ENCODE measurements around the gene EXD3. TPM values are rescaled to one million over a fixed set of nuclear protein-coding genes. Genes with fewer than 3 reads are reported as not detected.
"Not testable (repeated sequence)": the region's sequence is repeated elsewhere in the genome, so short reads cannot be mapped to it uniquely, and the experiment has no call there.

Gene EXD3
- total and polyA plus RNA-seq, 2 donors (not counting 1 experiment from before 2014, with no cell fraction given): 2.6 to 13.0 TPM

GRCh38 chr9:137387891-137388560 lies 34.9 kb downstream of the EXD3 start:
- no peak overlapping the region for H3K4me3 ChIP-seq (replicated peaks in 1 of 4; ENCODE audit: control extremely low read depth in 1 of 4, insufficient read depth in 1 of 4, low read depth in 3 of 4, low read length in 4 of 4)
- no peak for TF ChIP-seq EZH2 (IDR thresholded peaks at IDR 0.05; ENCODE audit: low read length, missing control alignments)
- no peak for TF ChIP-seq CTCF (conservative IDR thresholded peaks at IDR 0.05 in 1 of 2, IDR thresholded peaks at IDR 0.05 in 1 of 2; ENCODE audit: low read depth in 1 of 2, low read length in 2 of 2)
- H3K79me2 ChIP-seq (ENCODE audit: control insufficient read depth, insufficient read depth, low read length): no peaks in the 10 kb centered on the region
- no peaks in the 10 kb centered on the region for H3K4me1 ChIP-seq (ENCODE audit: control insufficient read depth, extremely low read depth, insufficient read depth, low read length)
- no peaks in the 10 kb centered on the region for H3K27me3 ChIP-seq (ENCODE audit: control insufficient read depth, insufficient read depth, low read length)
- no peak overlapping the region for H3K27ac ChIP-seq (ENCODE audit: insufficient read depth, low read length)
- H3K4me2 ChIP-seq (ENCODE audit: extremely low read depth, insufficient read depth, low read length): no peak overlapping the region
- no peak overlapping the region for H3K9ac ChIP-seq (ENCODE audit: insufficient read depth, low read length)
- H2AFZ ChIP-seq (ENCODE audit: low read length): no peak overlapping the region
- no peaks in the 10 kb centered on the region for H4K20me1 ChIP-seq (ENCODE audit: control insufficient read depth, extremely low read depth, insufficient read depth, low read length)
- no peaks in the 10 kb centered on the region for H3K9me3 ChIP-seq (ENCODE audit: control insufficient read depth, insufficient read depth, low read depth, low read length)
- H3K36me3 ChIP-seq (ENCODE audit: control insufficient read depth, insufficient read depth, low read length): no peaks in the 10 kb centered on the region
- no peak for DNase-seq (ENCODE audit: low read depth in 2 of 2)

GRCh38 chr9:137387114-137387890 lies 35.7 kb downstream of the EXD3 start:
- no peaks in the 10 kb centered on the region for H4K20me1 ChIP-seq (ENCODE audit: control insufficient read depth, extremely low read depth, insufficient read depth, low read length)
- no peak for TF ChIP-seq EZH2 (IDR thresholded peaks at IDR 0.05; ENCODE audit: low read length, missing control alignments)
- TF ChIP-seq CTCF (conservative IDR thresholded peaks at IDR 0.05 in 1 of 2, IDR thresholded peaks at IDR 0.05 in 1 of 2; ENCODE audit: low read depth in 1 of 2, low read length in 2 of 2): no peak
- no peak overlapping the region for H3K9ac ChIP-seq (ENCODE audit: insufficient read depth, low read length)
- no peak for DNase-seq (ENCODE audit: low read depth in 2 of 2)
- no peaks in the 10 kb centered on the region for H3K9me3 ChIP-seq (ENCODE audit: control insufficient read depth, insufficient read depth, low read depth, low read length)
- no peak overlapping the region for H3K4me2 ChIP-seq (ENCODE audit: extremely low read depth, insufficient read depth, low read length)
- no peak overlapping the region for H2AFZ ChIP-seq (ENCODE audit: low read length)
- no peaks in the 10 kb centered on the region for H3K79me2 ChIP-seq (ENCODE audit: control insufficient read depth, insufficient read depth, low read length)
- no peaks in the 10 kb centered on the region for H3K27me3 ChIP-seq (ENCODE audit: control insufficient read depth, insufficient read depth, low read length)
- H3K27ac ChIP-seq (ENCODE audit: insufficient read depth, low read length): no peak overlapping the region
- no peaks in the 10 kb centered on the region for H3K36me3 ChIP-seq (ENCODE audit: control insufficient read depth, insufficient read depth, low read length)
- H3K4me3 ChIP-seq (replicated peaks in 1 of 4; ENCODE audit: control extremely low read depth in 1 of 4, insufficient read depth in 1 of 4, low read depth in 3 of 4, low read length in 4 of 4): no peak overlapping the region
- no peaks in the 10 kb centered on the region for H3K4me1 ChIP-seq (ENCODE audit: control insufficient read depth, extremely low read depth, insufficient read depth, low read length)

- not testable (repeated sequence) for H3K27ac ChIP-seq (ENCODE audit: insufficient read depth, low read length); H3K4me3 ChIP-seq (replicated peaks in 1 of 4; ENCODE audit: control extremely low read depth in 1 of 4, insufficient read depth in 1 of 4, low read depth in 3 of 4, low read length in 4 of 4); H3K4me2 ChIP-seq (ENCODE audit: extremely low read depth, insufficient read depth, low read length); H2AFZ ChIP-seq (ENCODE audit: low read length); H4K20me1 ChIP-seq (ENCODE audit: control insufficient read depth, extremely low read depth, insufficient read depth, low read length); H3K36me3 ChIP-seq (ENCODE audit: control insufficient read depth, insufficient read depth, low read length); H3K4me1 ChIP-seq (ENCODE audit: control insufficient read depth, extremely low read depth, insufficient read depth, low read length); H3K79me2 ChIP-seq (ENCODE audit: control insufficient read depth, insufficient read depth, low read length); H3K9me3 ChIP-seq (ENCODE audit: control insufficient read depth, insufficient read depth, low read depth, low read length); H3K9ac ChIP-seq (ENCODE audit: insufficient read depth, low read length); H3K27me3 ChIP-seq (ENCODE audit: control insufficient read depth, insufficient read depth, low read length); DNase-seq (ENCODE audit: low read depth in 2 of 2)
Observed at GRCh38 chr9:137386507-137387113, 36.4 kb downstream of the EXD3 start.
